NCI-H187 treated with DMSO at 0.1 percent for 48 hours (cell line): Measurements from ENCODE around the gene DLGAP1.
"Not testable (repeated sequence)": the region's sequence is repeated elsewhere in the genome, so short reads cannot be mapped to it uniquely, and the experiment has no call there.

Source experiments
- DNase-seq: peaks from one replicate; lab custom pipeline; 2025; lab: John Stamatoyannopoulos, UW

DLGAP1 gene

GRCh38 chr18:3495691-3496430, 959.2 kb downstream of the DLGAP1 start:
- DNase-seq: no peak

DNA sequence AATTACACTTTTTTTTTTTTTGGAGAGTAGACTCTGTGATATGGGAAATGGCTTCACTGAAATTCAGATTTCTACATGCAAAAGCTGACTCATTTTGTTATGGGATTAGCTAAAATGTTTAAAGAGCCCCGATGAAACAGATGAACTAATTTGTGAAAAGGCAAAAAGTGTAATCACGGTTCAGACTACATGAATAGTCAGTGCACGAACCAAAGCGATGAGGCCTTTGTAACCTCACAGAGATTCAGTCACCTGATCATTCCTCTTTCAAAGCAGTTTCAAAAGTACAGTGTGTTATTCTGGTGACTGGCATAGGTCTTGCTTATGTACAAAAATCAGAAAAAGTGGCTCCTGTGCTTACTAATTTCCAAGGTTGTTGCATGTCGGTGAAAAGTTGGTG, 960.5 kb downstream of the DLGAP1 start:
- DNase-seq: no peak

DNA sequence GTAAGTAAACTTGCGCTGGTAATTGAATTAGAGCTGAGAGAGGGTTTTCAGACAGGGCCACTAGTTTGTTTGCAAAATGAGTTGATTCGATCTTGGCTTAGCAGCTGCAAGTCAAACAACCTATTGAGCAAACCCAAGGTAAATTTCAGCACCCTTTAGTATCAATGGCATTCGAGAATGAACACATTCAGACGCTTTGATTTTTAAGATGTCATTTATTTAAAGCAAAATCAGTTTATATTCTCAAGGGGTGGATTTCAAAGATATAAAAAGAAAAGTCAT, 960.9 kb downstream of the DLGAP1 start:
- no peak for DNase-seq

DNA sequence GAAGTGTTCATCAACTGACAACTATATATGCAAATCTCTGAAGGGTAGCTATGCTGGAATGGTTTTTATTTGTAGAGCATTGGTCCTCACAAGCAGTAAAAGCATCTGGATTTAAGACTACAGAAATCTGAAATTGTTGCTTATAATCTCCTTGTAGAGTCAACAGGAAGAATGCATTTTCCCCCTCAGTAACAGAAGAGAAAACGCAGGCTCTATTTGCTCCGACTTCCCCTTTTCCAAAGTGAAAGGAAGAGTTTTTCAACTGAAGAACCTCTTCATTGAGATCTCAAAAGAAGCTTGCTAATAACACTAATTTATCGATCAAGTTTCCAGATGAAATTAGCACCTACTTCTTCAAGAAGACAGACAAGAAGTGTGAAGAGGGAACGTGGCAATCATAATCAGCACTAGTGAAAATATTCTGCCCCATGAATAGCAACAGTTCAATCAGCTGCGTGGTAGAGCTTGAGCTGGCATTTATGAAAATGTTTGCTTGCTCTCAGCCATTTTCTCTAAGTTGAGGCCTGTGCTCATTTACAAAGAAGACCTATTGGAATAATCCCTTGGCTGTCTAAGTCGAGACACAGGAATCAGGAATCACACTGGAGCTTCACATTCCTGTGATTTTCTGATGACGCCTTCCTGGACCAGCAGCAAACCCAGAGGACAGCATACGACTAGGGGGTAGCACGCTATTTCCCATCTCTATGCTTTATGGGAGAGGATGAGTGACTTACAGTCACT, 961.4 kb downstream of the DLGAP1 start:
- DNase-seq: no peak

DNA sequence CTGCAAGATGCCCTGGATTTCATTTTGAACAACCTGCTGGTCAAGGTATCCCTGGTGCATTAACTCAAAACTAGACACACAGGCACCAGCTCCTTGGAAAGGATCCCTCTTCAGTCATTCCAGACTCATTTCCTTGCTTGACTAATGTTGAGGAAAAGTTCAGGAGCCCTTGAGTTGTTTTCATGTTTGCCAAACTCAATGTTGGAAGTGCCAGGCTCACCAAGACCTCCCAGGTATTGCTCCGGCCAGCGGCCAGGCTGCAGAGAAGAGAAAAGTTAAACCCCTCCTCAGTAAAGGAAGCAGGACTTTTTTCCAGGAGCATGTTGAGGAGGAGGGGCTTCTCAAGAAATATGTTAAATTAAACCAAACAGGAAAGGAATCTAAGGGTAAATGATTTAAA, 962.4 kb downstream of the DLGAP1 start:
- no peak for DNase-seq

DNA sequence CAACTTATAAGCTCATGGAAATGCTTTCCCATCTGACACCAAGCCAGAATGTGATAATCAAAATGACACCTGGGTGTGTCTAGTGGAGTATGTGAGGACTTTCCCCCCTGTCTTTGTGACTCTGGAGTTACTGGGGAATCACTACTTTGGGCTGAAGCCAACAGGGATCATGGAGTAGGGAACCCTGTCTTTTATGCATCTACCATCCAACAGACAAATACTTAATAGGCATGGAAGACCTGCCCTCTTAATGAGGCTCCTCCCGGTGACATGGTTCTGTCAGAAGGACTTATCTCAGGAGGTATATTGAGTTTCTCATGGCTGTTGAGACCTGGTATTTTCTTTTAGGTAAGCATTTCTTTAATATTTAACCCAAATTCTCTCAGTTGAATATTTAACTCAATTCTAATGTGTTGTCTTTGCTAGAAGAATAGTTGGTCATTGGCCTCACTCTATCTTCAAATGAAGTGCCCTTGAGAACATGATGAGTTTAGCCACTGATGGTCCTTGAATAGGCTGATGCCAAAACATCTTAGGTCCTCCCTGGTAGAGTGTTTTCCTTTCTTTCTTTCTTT, 963.0 kb downstream of the DLGAP1 start:
- no peak for DNase-seq

GRCh38 chr18:3489462-3489861, 965.6 kb downstream of the DLGAP1 start:
- no peak for DNase-seq

DNA sequence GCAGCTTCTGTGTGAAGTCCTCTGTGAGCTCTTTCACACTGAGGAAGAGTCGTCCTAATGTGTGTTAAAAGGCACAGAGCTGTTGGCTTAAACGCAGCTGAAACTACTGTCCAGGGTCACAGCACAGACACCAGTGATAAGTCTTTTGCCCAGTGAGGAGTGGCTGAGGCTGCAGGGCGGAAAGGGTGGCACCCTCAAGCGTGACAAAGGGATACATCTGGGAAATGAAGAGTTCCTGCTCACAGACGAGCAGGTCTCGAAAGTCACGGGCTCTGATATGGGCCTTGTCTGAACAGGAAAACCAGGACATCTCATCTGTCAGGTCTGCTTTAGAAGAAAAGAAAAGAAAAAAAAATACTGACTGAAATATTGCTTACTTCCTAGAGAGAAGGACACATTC, 968.6 kb downstream of the DLGAP1 start:
- no peak for DNase-seq

DNA sequence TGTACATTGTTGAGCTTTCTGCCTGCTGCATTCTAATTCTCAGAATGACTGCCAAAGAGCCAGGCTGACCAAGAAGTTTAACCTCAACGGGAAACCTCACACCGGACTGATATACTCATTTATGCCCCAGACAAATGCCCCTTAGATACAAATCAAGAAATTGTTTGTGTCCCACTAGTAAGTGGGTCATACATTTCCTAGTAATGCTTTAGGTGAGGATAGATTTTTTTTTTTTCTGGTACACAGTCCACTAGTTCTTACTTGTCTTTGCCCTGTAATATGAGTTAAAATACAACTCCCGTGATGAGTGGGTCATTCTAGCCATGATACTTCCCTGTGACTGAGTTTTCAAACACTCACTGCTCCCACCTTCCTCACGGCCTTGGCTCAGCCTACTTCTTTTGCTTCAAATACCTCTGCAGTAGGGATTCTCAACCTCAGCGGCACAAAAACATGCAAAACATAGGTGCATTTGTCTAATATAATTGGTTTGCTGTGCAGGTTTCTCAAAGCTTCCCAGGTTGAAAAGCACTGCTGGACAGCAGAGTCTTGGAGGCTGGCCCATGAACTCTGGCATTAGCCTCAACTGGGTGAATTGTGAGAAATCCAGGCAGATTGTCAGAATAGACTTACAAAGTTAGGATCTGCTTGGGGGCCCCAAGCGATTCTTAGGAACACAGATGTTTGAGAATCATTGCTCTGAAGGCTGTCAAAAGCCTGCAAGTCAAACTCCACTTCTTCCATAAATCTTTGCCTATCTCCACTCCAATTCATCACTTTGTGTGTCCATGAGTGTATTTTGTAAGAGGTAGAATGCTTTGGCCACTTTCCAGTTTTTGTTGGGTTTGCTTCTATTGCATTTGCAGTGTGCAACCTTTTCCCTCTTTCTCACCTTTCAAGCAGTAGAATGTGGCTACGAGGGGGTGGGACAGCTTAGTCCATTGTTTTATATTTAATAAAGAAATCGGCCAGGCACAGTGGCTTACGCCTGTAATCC, 969.7 kb downstream of the DLGAP1 start:
- no peak for DNase-seq

GRCh38 chr18:3482258-3482657, 972.8 kb downstream of the DLGAP1 start:
- DNase-seq: no peak

DNA sequence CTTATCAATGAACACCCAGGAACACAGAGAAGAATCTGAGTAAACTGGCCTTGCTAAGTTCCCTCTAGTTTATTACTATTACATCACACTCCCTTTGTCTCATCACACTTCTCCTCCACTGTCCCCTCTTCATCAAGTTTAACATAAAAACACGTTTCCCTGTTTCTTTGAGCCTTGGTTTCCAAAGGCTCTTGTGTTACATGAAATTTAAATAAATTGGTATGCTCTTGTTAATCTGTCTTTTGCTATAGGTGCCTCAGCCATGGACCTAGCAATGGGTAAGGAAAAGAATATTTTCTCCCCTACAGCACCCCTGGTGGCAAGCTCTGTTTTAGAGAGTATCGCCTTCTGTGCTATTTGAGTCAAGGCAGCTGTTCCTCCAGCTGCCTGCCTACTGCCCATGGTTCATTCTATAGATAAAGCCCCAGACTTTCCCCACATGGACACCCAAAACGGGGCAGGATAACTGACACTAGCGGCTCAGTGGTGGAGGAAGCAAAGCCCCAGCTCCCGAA, 973.4 kb downstream of the DLGAP1 start:
- no peak for DNase-seq

DNA sequence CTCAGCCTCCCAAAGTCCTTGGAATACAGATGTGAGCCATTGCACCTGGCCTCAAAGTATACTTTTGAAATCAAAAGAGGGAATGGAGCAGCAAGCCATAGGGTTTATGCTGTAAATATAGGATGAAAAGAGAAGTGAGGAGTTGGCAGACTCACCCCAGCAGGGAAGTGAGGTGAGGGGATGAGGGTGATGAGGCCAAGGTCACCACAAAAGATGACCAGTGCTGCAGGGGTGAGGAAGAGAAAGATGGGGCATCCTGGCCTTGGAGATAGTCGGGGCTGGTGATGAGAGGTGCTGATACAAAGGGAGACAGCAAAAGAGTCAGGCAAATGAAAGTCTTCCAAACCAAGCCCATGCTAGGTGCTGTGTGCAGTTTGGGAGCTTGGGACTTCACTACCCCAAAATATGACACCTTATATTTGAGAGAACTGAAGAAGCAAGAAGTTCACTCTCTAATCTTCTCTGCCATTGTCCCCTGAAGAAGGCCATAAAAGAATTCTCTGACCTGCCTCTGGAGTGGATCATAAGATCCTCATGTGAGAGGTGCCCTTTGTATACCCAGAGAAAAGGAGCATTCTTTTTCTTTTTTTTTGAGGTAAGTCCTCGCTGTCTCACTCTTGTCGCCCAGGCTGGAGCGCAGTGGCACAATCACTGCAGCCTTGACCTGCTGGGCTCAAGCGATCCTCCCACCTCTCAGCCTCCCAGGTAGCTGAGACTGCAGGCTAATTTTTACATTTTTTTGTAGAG, 974.1 kb downstream of the DLGAP1 start:
- no peak for DNase-seq

DNA sequence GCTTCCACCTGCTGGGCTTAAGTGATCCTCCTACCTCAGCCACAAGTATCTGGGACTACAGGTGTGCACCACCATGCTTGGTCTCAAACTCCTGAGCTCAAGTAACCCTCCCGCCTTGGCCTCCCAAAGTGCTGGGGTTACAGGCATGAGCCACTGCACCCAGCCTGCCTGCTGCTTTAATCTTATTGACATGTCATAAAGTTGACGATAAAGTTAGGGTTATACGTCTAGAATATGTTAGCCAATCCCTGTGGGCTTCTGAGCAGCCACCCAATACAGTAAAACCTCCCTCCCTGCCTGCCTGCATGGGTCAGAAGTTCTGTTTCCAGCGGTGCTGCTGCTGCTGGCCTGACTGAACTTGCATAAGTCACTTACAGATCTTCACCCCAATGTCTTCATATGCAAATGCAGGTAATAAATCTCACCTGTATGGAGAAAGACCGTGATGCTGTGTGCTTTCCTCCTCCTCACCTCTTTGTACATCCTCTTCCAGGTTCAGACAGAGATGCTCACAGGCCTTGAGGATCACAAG, 975.1 kb downstream of the DLGAP1 start:
- no peak for DNase-seq

GRCh38 chr18:3478262-3478978, 976.7 kb downstream of the DLGAP1 start:
- no peak for DNase-seq

- no peak for DNase-seq
Measured at GRCh38 chr18:3472681-3473544, 982.2 kb downstream of the DLGAP1 start.

GRCh38 chr18:3472121-3472520, 983.0 kb downstream of the DLGAP1 start:
- DNase-seq: not testable (repeated sequence)

DNA sequence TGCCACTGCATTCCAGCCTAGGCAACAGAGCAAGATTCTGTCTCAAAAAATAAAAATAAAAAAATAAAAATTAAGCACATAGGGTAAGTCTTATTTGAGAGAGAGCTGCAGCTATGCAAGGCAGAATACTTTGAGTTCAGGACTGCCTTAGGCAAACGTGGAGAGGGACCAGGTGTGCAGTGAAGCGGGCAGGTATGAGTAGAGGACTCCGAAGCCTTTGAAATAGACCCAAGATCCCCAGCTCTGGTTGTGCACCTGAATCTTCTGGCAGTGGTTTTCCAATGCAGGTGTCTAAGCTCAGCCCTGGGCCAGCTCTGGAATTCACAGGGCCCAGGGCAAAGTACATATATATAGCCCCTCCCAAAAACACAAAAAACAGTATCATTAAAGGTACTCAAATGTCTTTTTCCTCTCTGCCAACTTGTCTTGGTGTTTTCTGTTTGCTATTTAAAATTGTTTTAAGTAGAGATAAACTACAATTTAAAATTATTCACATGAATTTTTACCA, 983.9 kb downstream of the DLGAP1 start:
- no peak for DNase-seq

DNA sequence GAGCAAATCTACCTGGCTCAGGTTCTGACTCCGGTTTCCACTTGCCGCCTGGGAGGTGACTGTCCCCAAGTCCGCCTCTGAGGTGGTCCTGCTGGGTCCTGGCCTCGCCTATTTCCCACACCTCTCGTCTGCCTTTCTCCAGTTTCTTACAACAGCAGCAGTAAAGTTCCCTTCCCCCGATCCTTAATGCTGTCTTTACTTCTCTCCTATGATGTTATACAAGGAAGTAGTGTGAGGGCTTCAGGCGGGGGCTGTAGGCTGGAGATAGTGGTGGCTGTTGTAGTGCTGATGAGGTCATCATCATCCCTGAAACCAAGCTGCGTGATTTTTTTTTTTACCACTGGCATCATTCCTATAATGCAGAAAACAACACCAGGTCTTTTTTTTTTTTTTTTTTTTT, 986.3 kb downstream of the DLGAP1 start:
- DNase-seq: no peak

- no peak for DNase-seq
Measured at GRCh38 chr18:3468066-3468705, 986.9 kb downstream of the DLGAP1 start.
